Upper lobe of right lung (tissue), 1 donor: ENCODE results near the gene SPATA33. TPM values are rescaled to one million over a fixed set of nuclear protein-coding genes. Genes with fewer than 3 reads are reported as not detected.
"Not testable (repeated sequence)": the region's sequence is repeated elsewhere in the genome, so short reads cannot be mapped to it uniquely, and the experiment has no call there.

Experiments
- ATAC-seq: fragments of 200-7000 bp; cut with Tn5 transposase; one replicate; pipeline ENCODE4 v1.9.1; 2020; ENCODE audit warnings: mild to moderate bottlenecking, moderate library complexity
- DNase-seq: peaks from one replicate; pipeline ENCODE4 v3.0.0-alpha.2; 2020
- H3K27ac ChIP-seq: fragments of 200-600 bp; one replicate; pipeline ENCODE4 v1.8.0; 2022
- H3K27me3 ChIP-seq: fragments of 200-600 bp; one replicate; pipeline ENCODE4 v1.8.0; 2022; ENCODE audit warnings: mild to moderate bottlenecking
- H3K36me3 ChIP-seq: fragments of 200-600 bp; one replicate; pipeline ENCODE4 v1.8.0; 2022
- H3K4me1 ChIP-seq: fragments of 200-600 bp; one replicate; pipeline ENCODE4 v1.8.0; 2022
- H3K4me3 ChIP-seq: fragments of 200-600 bp; one replicate; pipeline ENCODE4 v1.8.0; 2022; ENCODE audit warnings: mild to moderate bottlenecking
- H3K9me3 ChIP-seq: fragments of 200-600 bp; one replicate; pipeline ENCODE4 v1.8.0; 2022
- CTCF ChIP-seq: fragments of 200-600 bp; IDR thresholded peaks from one replicate; pipeline ENCODE4 v1.8.0; 2022; ENCODE audit warnings: antibody characterized with exemption
- intact Hi-C: fragments of 100-400 bp; cut with DNase I; formaldehyde crosslinking; loops from one replicate; pipeline ENCODE4 v1.11.0; 2022
- total RNA-seq: library from RNA; stranded (reverse); fragmentation: NEBNext Ultra II Directional; extraction: Animal tissue kit (Norgen Biotek cat#: 25700); gene quantifications from one replicate; pipeline ENCODE4 v1.2.1, GENCODE V29; 2021
- donor health status: DM: no; HTN: yes; CAD: no; lungs with severe emphysema.

The SPATA33 gene
- total RNA-seq, 1 donor from 2014 or later, result 8.1 TPM

GRCh38 chr16:89695086-89695874, 37.6 kb downstream of the SPATA33 start:
- H3K36me3 ChIP-seq, result peaks cover 16% of the 10 kb centered on the region
- H3K27me3 ChIP-seq, result no peaks in the 10 kb centered on the region
- no peak for TF ChIP-seq CTCF
- peaks cover 7% of the 10 kb centered on the region for H3K4me1 ChIP-seq
- ATAC-seq (no peak), DNase-seq (no peak)
- no peaks in the 10 kb centered on the region for H3K9me3 ChIP-seq
- H3K27ac ChIP-seq, result no peak overlapping the region
- intact Hi-C loops, result no loop called here
- no peak overlapping the region for H3K4me3 ChIP-seq

- peaks cover 14% of the 10 kb centered on the region for H3K4me1 ChIP-seq
- intact Hi-C loops, result no loop called here
- no peak overlapping the region for H3K4me3 ChIP-seq
- DNase-seq (no peak), ATAC-seq (no peak)
- H3K36me3 ChIP-seq, result peaks cover 16% of the 10 kb centered on the region
- no peaks in the 10 kb centered on the region for H3K27me3 ChIP-seq
- no peak for TF ChIP-seq CTCF
- no peaks in the 10 kb centered on the region for H3K9me3 ChIP-seq
- H3K27ac ChIP-seq, result no peak overlapping the region
Observed at GRCh38 chr16:89695875-89696669, 38.4 kb downstream of the SPATA33 start.

- DNase-seq (no peak), ATAC-seq (no peak)
- Histone ChIP-seq H3K27me3 (no peaks in the 10 kb centered on the region), H3K4me1 (peaks cover 14% of the 10 kb centered on the region), H3K27ac (no peak overlapping the region), H3K36me3 (peaks cover 10% of the 10 kb centered on the region), H3K4me3 (no peak overlapping the region), H3K9me3 (no peaks in the 10 kb centered on the region)
- TF ChIP-seq CTCF, result no peak
- intact Hi-C loops, result no loop called here
Observed at GRCh38 chr16:89696670-89697128, 39.1 kb downstream of the SPATA33 start.

GRCh38 chr16:89697161-89697615, 39.6 kb downstream of the SPATA33 start:
- H3K9me3 ChIP-seq, result no peaks in the 10 kb centered on the region
- DNase-seq (no peak), ATAC-seq (no peak)
- peaks cover 5% of the 10 kb centered on the region for H3K36me3 ChIP-seq
- no peak for TF ChIP-seq CTCF
- H3K27me3 ChIP-seq, result no peaks in the 10 kb centered on the region
- H3K4me1 ChIP-seq, result peaks cover 14% of the 10 kb centered on the region
- intact Hi-C loops, result no loop called here
- no peak overlapping the region for H3K27ac ChIP-seq
- no peak overlapping the region for H3K4me3 ChIP-seq

GRCh38 chr16:89697616-89698331, 40.1 kb downstream of the SPATA33 start:
- Histone ChIP-seq H3K4me3 (no peak overlapping the region), H3K27ac (no peak overlapping the region), H3K36me3 (no peaks in the 10 kb centered on the region), H3K27me3 (no peaks in the 10 kb centered on the region), H3K4me1 (peaks cover 14% of the 10 kb centered on the region), H3K9me3 (no peaks in the 10 kb centered on the region)
- ATAC-seq (no peak), DNase-seq (no peak)
- no peak for TF ChIP-seq CTCF
- intact Hi-C loops, result no loop called here

GRCh38 chr16:89698717-89699116, 41.1 kb downstream of the SPATA33 start:
- peaks cover 14% of the 10 kb centered on the region for H3K4me1 ChIP-seq

GRCh38 chr16:89699629-89700099, 42.0 kb downstream of the SPATA33 start:
- intact Hi-C loops, H3K27me3 ChIP-seq, H3K9me3 ChIP-seq, H3K36me3 ChIP-seq, ATAC-seq, DNase-seq: not testable (repeated sequence)
- peak overlapping the region; percentile 70 for H3K4me3 ChIP-seq
- peaks cover 14% of the 10 kb centered on the region for H3K4me1 ChIP-seq
- peak overlapping the region; percentile 43 for H3K27ac ChIP-seq

More at GRCh38 chr16:89698717-89699116, 41.1 kb downstream of the SPATA33 start:
- intact Hi-C loops, ATAC-seq, DNase-seq, H3K27me3 ChIP-seq, H3K36me3 ChIP-seq, H3K27ac ChIP-seq, H3K4me3 ChIP-seq, H3K9me3 ChIP-seq: not testable (repeated sequence)
